LoVo (cell line): ENCODE measurements around the gene HOXB1.

Experiments used
- DNase-seq: peaks from one replicate; pipeline ENCODE4 v3.0.0-alpha.2; 2016; ENCODE audit warnings: low spot score

The HOXB1 gene

DNA sequence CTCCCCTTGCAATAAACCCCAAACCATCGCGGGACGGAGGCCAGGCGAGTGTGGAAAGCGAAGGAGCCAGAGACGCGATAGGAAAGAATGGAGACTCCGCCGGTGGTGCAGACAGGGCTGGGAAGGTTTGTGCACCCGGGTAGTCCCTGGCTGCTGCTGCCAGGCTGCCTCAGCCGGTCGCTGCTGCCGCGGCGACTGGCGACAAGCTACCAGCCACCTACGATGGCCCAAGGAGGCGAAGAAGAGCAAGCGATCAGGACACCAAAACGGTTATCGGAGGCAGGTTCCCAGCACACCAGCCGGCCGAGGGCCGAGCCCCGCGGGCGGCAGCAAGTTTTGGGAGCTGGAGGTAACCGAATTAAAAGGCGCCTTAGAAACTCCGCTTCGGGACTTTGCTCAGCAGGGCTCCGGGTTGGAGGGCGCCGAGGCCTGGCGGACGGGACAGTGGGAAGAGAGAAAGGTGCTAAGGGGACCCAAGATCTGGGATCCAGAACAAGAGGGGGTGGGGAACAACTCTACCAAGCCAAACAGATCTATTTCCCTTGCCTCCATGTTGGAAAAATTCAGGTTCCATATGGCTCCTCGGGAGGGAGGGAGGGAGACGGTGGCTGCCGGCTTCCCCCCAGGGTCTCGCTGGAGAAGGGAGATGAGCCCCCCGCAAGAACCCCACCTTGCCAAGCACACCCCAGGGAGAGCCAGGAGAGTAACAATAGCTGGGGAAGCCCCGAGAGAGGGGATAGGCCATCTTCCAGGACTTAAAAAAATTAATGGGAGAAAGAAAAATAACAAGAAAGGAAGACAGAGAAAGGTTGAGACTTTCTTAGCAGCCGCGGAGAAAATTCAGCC, 23.8 kb upstream of the HOXB1 start:
- no peak for DNase-seq

- no peak for DNase-seq
Observed at GRCh38 chr17:48553826-48554225, 23.0 kb upstream of the HOXB1 start.

- no peak for DNase-seq
Observed at GRCh38 chr17:48553190-48553547, 22.4 kb upstream of the HOXB1 start.

DNA sequence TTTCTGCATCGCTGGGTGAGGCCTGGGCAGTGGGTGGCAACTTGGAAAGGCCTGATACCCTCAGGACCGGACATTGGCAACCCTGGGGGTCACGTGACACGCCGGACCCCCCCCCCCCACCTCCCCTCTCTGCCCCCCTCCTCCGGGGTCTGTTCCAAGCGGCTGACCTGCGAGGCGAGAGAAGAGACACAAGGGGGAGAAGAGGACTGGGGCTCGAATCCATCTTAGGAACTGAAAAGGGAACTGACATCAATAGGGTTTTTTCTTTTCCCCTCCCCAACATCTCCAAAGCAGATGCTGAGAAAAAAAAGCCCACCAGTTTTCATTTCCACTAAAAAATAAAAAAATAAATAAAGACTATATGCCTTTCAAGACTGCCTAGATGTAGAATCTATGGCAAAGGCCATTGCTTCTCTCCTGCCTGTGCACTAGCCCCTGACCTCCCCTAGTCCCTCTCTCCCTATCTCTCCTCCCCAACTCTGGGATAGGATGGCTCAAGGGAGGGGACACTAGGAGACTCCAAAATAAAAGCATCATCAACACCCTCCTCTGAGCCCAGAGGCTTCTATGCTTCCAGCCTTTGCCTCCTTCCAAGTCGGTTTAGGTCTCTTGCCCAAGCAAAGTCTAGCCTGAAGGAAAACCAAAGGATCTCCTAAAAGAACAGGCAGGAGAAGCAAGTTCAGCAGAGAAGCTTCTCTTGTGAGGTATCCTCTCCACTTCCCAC, 21.8 kb upstream of the HOXB1 start:
- DNase-seq = no peak

DNA sequence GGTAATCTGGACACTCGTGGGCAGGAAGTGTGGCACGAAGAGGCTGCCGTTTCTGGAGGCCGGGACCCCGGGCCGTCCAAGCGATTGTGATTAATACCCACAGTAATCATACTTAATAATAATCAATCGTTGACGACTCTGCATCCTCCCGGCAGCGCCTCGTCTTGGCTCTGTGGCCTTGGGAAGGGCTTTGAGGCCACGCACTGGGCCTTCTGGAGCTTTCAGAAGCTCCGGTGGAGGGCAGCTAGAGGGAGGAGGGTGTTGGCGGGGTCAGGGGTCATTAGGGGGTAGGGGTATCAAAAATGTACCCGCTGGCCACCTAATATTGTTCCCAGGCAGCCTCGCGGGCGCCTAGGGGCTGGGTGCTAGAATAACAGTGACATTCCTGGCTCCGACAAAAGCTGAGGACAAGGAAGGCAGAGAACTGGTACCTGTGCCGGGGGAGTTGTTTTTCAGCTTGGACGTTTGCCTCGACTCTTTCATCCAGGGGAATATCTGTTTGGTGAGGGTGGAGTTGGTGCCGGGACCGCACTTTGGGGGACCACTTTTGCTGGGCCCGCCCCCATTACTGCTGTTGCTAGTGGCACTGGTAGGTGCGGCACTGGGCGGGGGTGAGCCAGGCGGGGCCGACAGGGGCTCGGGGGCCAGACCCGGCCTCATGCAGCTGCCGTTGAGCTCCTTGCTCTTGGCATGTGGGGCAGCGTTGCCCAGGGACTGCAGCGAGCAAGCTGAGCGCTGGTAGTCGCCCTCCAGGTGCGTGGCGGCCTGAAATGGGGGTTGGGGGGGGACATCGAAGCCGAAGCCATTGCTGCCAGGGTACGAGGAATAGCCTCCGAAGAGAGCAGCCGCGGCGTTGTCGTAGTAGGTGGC, 21.0 kb upstream of the HOXB1 start:
- no peak for DNase-seq

GRCh38 chr17:48551214-48551555, 20.4 kb upstream of the HOXB1 start:
- DNase-seq = no peak

- no peak for DNase-seq
Observed at GRCh38 chr17:48550502-48551213, 19.8 kb upstream of the HOXB1 start.

GRCh38 chr17:48549914-48550501, 19.2 kb upstream of the HOXB1 start:
- DNase-seq = no peak

DNA sequence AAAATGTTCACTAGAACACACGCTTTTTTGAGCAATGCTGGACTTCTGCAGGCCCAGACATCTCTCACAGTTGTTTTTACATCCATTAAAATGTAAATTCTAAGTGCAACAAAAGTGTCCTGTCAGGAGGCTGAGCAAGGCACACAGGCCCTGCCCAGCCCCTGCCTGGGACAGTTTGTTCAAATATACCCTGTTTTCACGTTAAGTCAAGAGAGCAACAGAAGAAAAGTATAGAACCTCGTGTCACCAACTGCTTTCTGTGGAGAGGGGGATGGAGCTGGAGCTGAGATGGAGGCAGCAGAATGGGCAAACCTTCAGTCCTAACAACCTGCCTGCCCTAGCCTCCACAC, 18.4 kb upstream of the HOXB1 start:
- no peak for DNase-seq

- DNase-seq = no peak
Observed at GRCh38 chr17:48548523-48549280, 17.9 kb upstream of the HOXB1 start.

- DNase-seq = no peak
Observed at GRCh38 chr17:48547808-48548522, 17.2 kb upstream of the HOXB1 start.

GRCh38 chr17:48546924-48547807, 16.4 kb upstream of the HOXB1 start:
- no peak for DNase-seq

- no peak for DNase-seq
Observed at GRCh38 chr17:48546137-48546923, 15.5 kb upstream of the HOXB1 start.

DNA sequence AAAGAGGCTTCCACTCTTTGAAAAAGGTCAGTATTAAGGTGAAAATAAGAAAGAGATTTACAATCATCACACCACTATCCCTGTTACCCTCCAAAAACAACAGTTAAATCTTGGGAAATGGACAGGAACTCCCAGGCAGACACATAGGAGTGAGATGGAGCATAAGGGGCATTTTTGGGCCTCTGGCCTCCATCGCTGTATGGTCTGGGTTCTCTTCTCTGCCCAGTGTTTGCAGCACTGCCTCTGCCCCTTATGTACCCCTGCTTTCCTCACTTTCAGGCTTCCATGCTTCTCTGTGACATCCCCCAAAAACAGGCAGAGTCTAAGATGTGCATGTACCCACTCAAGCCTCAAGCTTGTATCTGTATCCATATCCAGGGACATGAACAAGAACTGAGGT, 14.7 kb upstream of the HOXB1 start:
- DNase-seq = no peak

GRCh38 chr17:48545022-48545375, 14.2 kb upstream of the HOXB1 start, which contains the start of gene HOXB2:
HOXB2 (minus strand) TSS chr17:48545109; CDS start chr17:48544911, 198 bp downstream.
- DNase-seq = no peak

GRCh38 chr17:48544349-48545021, 13.7 kb upstream of the HOXB1 start:
- DNase-seq = no peak

DNA sequence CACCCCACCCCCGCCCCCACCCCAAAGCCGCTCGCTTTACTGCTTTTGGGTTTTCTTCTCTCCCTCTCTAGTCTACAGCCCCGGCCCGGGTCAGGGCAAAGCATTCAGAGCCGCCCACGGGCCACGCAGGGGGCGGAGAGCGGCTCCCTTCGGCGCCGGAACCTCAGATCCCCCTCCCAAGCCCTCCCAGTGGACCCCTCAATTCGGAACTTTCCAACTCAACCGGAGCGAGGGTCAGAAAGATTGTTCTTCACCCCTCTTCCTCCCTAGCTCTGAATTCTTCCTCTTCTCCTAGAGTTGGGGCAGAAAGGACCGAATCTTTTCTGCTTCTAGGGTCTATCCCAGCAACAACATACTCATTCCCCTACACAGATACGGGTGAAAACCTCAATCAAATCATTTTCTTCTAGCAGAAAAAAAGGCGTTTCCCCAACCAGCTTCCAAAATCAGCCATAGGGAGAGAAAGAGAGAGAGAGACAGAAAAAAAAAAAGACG, 13.1 kb upstream of the HOXB1 start:
- DNase-seq = no peak
